Iris pigment epithelial cell (primary cell): ENCODE results near the gene CLDN3.
A peak's percentile ranks its signal among the peaks of the same experiment; 100 is the strongest.
"Not testable (repeated sequence)": the region's sequence is repeated elsewhere in the genome, so short reads cannot be mapped to it uniquely, and the experiment has no call there.

ENCODE experiments used
- DNase-seq: peaks from one replicate; pipeline ENCODE4 v3.0.0-alpha.2; 2011; ENCODE audit warnings: low read depth

Gene CLDN3, protein sequence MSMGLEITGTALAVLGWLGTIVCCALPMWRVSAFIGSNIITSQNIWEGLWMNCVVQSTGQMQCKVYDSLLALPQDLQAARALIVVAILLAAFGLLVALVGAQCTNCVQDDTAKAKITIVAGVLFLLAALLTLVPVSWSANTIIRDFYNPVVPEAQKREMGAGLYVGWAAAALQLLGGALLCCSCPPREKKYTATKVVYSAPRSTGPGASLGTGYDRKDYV

DNA sequence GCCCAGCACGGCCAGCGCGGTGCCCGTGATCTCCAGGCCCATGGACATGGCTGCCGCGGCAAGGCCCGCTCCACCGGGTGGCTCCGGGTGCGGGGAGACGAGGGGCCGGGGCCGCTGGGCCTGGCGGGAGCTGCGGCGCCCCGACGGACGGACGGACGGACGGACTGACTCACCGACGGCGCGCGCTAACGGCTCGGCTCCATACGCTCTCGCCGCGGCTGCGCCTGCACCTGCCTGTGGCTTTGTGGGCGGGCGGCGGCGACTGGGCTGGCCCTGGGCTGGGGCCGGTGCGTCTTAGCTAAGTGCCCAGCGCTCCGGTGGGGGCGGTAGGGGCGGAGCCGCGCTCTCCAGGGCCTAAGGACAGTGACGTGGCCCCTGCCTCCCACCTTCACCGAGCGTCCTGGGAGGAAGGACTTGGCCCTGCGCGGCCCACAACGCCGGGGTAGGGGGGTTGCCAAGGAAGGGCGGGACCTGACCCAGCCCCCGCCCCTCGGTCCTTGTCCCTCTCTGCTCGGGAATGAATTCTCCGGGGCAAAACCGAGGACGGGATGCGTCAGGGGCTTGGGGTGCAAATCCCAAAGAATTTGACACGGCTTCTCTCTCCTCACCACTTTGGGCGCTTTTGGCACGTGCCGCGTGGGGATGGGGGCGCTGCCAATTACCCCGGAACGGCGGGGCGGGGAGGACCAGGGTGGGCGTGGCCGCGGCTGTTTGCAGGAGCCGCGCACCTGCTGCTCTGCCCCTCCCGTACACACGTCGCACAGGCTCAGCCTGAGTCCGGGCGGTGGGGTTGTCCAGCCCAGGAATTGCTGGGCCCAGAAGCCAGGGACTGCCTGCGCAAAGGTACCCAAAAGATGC lies at the start of gene CLDN3:
CLDN3 (minus strand) TSS at position 269 of the 858 bp plus-strand sequence; CDS start at position 48, 221 bp downstream.
- DNase-seq, result peak; percentile 18

DNA sequence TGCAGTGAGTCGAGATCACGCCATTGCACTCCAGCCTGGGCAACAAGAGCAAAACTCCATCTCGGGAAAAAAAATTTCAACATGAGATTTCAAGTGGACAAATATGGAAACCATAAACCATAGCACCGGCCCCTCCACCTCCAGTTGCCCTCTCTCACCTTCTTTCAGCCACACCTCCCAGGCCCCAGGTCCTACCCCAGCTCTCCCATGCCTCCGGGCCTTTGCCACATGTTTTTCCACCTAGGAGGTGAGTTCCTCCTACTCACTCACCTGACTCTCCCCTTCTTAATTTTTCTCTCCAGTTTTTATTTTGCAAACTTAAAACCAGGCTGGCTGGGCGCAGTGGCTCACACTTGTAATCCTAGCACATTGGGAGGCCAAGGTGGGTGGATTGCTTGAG lies 47.1 kb upstream of the CLDN3 start:
- no peak for DNase-seq

DNA sequence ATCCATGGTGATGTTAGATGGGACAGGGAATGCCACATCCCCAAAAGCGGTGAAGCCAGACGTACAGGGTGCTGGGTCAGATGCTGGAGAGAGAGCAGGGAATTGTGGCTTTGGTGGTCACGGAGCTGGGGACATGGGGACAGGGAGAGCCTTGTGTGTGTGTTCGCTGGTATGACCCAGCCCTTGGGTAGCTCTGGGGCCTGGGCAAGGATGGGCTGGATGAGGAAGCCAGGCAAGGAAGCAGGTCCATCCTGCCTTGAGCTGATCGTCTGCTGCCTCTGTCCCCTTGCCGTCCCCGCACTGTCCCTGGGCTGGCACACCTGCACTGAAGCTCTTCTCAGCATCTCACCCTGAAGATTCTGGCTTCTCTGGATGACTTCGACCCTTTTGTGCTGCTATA lies 45.4 kb upstream of the CLDN3 start:
- DNase-seq, result no peak

DNA sequence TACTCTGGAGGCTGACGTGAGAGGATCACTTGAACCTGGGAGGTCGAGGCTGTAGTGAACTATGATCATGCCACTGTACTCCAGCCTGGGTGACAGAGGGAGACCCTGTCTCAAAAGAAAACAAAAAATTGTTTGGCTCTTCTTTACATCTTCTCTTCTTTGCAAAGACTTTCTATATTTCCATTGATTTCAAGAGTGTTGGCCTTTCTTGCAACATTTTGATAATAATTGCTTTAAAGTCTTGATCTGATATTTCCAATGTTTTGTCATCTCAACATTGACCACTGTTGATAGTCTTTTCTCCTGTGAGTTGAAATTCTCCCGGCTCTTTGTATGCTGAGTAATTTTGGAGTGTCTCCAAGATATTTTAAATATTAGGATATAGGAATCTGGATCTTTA lies 42.9 kb upstream of the CLDN3 start:
- DNase-seq, result no peak

DNA sequence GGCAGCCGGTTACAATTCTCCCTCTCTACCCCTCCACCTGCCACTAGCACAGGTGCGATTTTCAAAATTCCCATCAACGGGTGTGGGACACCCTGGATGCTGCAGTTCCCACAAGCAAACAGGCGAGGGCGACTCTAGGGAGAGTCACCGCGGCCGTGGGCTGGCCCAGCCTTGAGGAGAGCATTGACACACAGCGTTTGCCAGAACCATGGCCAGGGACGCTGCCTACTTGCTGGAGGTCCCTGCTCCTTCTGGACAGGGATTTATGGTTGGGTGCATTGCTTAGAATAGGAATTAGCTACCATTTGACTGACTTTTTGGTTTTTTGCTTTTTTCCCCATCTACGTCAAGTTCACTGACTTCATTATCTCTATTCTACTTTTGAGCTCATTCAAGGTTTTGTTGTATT lies 41.7 kb upstream of the CLDN3 start:
- peak; percentile 54 for DNase-seq

DNA sequence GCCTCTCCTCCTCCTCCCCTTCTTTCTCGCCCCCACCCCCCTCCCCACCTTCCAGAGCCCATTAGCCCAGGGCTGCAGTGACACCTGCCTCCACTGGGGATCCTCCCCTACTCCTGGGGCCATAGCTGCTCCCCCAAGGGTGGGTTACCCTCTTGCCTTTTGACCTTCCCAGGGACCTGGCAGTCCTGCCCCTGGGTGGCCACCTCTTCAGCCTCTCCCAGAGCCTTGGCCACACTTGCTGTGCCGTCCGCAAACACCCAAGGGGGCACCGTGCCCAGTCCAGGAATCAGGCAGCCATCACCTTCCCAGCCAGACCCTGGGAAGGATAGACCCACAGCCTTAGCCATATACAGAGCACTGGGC lies 40.9 kb upstream of the CLDN3 start:
- no peak for DNase-seq

DNA sequence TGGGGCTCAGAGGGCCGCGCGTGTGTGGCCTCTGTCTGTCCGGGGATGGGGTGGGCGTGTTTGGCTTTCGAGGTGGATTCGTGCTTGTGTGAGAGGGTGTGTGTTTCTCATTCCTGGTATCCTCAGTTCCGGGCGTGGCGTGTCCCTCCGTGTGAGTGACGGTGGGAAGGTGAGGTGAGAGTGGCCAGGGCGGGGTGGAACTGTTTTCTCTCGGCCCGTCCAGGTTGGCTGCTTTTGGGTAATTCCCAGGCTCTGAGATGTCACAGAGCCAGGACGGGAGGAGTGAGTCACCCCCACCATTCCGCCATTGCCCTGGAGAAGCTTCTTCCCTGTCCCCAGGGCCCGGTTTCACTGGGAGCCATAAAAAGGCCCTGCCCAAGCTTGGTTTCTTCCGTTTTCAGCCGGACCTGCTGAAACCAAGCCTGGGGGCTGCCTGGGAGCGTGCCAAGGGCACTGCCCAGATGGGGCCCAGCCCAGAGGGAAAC lies 39.4 kb upstream of the CLDN3 start:
- DNase-seq, result no peak

DNA sequence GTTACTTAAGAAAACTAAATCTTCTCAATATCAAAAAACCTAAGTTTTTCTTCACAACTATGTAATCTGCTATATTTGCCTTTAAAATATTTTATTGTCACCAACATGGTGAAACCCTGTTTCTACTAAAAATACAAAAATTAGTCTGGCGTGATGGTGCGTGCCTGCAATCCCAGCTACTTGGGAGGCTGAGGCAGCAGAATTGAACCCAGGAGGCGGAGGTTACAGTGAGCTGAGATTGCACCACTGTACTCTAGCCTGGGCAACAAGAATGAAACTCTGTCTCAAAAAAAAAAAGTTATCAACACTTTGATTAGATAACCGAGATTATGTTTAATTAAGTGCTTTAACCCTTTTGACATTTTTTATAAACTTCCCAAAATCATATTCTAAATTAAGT lies 32.4 kb upstream of the CLDN3 start:
- no peak for DNase-seq

DNA sequence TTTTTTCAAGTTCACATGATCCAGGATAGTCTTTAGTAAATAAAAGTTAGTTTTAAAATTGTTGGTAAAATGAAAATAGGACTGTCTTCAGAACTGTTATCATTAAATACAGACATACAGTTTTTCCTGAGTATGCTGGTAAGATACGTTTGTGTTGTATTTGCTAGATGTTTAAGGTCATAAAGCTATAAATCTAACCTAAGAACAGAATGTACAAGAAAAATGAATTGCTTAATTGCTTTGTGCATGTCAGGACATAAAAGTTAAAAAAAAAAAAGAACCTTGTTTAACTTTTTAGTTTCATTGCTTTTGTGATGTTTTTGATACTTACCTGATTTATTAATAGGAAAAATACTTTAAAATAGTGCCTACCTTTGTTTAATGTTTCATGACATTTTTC lies 31.5 kb upstream of the CLDN3 start:
- no peak for DNase-seq

DNA sequence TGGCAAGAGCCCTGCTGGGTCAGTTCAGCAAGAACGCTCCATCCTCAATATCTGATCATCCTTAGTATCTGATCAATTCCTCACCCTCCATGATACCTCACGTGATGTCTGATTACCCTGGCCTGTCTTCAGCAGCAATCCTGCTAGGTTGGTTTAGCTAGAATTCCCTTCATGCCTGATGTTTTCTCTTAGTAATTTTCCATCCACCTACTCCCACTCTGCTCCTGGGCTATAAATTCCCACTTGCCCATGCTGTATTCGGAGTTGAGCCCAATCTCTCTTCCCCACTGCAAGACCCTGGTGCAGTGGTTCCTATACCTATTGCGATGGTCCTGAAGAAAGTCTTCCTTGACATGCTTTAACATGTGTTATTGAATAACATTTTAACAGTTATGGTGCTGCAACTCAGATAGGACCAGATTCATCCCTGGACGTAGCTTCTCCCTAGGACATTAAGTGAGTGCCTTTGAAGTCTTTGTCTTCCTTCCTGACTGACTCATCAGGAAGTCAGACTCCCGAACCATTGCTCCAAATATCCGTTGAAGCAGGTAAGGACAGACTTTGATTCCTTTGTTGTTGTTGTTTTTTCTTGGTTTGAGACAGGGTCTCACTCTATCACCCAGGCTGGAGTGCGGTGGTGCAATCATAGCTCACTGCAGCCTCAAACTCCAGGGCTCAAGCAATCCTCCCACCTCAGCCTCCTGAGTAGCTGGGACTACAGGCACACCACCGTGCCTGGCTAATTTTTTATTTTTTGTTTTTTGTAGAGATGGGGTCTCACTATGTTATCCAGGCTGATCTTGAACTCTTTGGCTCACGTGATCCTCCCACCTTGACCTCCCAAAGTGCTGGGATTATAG lies 29.4 kb upstream of the CLDN3 start:
- no peak for DNase-seq

DNA sequence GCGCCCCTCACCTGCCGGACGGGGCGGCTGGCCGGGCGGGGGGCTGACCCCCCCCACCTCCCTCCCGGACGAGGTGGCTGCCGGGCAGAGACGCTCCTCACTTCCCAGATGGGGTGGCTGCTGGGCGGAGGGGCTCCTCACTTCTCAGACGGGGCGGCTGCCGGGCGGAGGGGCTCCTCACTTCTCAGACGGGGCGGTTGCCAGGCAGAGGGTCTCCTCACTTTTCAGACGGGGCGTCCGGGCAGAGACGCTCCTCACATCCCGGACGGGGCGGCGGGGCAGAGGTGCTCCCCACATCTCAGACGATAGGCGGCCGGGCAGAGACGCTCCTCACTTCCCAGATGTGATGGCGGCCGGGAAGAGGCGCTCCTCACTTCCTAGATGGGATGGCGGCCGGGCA lies 27.1 kb upstream of the CLDN3 start:
- DNase-seq, result not testable (repeated sequence)

DNA sequence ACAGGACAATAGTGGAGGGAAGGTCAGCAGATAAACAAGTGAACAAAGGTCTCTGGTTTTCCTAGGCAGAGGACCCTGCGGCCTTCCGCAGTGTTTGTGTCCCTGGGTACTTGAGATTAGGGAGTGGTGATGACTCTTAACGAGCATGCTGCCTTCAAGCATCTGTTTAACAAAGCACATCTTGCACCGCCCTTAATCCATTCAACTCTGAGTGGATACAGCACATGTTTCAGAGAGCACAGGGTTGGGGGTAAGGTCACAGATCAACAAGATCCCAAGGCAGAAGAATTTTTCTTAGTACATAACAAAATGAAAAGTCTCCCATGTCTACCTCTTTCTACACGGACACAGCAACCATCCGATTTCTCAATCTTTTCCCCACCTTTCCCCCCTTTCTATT lies 26.6 kb upstream of the CLDN3 start:
- DNase-seq, result not testable (repeated sequence)

DNA sequence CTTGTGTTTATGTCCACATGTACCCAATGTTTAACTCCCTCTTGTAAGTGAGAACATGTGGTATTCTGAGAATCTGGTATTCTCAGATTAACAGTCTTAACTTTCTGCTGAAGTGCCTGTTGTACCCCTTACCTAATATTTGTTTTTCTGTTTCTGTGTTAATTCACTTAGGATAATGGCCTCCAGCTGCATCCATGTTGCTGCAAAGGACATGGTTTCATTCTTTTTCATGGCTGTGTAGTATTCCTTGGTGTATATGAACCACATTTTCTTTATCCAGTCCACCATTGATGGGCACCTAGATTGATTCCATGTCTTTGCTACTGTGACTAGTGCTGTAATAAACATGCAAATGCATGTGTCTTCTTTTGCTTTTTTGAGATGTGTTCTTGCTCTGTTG lies 25.1 kb upstream of the CLDN3 start:
- not testable (repeated sequence) for DNase-seq

DNA sequence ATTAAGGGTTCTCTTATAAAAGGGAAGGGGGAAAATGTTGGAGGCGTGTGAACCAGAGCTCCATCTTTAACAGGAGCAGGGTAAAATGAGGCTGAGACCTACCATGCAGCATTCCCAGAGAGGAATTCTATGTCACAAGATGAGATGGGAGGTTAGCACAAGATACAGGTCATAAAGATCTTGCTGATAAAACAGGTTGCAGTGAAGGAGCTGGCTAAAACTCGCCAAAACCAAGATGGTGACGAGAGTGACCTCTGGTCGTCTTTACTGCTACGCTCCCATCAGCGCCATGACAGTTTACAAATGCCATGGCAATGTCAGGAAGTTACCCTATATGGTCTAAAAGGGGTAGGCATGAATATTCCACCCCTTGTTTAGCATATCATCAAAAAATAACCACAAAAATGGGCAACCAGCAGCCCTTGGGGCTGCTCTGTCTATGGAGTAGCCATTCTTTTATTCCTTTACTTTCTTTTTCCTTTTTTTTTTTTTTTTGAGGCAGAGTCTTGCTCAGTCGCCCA lies 21.2 kb upstream of the CLDN3 start:
- DNase-seq, result not testable (repeated sequence)

DNA sequence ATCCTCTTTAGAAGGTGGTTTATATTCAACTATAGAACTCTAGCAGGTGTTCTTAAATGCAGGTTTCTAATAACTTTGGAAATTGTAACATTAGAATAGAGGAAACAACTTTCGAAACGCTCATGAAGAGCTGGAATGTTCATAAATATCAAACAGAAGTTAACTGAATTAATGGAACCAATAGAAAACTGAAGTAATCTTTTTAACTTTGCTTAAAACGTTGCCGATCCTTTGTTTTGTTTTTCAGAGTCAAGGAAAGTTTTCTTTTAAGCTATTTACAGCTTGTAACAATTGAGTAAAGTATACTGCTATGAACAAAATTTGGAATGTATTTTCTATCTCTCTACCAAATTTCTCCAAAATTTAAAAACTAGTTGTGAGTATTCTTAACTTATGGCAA lies 19.0 kb upstream of the CLDN3 start:
- no peak for DNase-seq

DNA sequence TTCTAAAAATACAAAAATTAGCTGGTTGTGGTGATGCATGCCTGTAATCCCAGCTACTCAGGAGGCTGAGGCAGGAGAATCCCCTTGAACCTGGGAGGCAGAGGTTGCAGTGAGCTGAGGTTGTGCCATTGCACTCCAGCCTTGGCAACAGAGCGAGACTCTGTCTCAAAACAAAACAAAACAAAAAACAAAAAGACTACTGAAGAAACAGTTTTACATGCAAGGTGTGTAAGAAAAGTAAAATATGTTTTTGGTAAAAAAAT lies 17.6 kb upstream of the CLDN3 start:
- not testable (repeated sequence) for DNase-seq

DNA sequence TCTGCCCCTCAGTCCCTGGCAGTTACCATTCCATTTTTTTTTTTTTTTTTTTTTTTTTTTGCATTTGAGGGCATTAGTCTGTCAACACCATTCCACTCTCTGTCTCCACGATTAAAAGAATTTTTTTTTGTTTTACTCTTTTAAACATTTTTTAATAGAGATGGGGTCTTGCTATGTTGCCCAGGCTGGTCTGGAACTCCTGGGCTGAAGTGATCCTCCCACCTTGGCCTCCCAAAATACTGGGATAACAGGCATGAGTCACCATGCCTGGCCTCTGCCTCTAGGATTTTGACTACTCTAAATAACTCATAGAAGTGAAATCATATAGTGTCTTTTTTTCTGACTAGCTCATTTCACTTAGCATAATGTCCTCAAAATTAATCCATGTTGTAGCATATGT lies 16.5 kb upstream of the CLDN3 start:
- DNase-seq, result no peak

DNA sequence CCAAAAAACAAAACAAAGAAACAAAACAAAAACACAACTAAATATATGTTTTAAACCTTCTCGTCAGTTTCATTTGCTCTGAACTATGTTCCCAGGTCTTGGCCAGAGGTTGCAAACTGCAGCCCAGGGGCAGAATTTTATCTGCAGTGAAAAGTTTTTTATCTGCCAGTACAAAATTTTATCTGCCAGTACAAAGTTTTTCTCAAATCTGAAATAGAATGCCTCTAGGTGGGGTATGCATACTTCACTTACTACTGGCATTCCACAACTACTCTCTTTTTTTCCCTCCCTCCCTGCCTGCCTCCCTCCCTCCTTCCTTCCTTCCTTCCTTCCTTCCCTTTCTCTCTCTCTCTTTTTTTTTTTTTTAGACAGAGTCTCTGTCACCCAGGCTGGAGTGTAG lies 9.4 kb upstream of the CLDN3 start:
- no peak for DNase-seq

DNA sequence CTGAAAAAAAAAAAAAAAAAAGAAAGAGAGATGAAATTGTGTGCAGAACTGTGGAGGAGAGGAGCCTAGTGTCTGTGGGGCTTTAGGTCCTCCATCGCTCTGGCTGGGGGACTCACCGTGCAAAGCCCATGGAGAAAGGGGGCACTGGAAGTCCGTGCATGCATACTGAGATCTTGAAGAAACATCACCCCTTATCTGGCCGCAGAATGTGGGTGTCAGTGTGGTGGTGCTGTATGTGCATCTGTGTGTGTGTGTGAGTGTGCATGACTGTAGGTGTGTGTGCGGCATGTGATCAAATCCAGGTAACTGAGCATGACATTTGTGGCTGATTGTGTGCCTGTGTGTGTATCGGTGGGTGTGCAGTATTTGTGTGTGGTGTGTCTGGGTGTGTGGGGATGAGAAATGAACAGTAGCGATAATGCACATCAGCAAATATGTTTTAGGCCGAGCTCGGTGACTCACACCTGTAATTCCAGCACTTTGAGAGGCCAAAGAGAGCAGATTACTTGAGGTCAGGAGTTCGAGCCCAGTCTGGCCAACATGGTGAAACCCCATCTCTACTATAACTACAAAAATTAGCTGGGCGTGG lies 8.8 kb upstream of the CLDN3 start:
- no peak for DNase-seq

DNA sequence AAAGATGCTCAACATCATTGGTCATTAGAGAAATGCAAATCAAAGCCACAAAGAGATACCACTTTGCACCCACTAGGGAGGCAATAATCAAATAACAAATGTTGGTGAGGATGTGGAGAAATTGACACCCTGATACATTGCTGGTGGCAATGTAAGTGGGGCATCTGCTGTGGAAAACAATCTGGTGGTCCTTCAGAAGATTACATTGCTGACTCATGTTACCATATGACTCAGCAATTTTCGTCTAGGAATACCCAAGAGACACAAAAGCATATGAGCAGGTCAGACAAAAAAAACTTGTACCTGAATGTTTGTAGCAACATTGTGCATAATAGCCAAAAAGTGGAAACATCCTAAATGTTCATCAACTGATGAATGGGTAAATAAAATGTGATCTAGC lies 4.9 kb upstream of the CLDN3 start:
- DNase-seq, result peak; percentile 24

DNA sequence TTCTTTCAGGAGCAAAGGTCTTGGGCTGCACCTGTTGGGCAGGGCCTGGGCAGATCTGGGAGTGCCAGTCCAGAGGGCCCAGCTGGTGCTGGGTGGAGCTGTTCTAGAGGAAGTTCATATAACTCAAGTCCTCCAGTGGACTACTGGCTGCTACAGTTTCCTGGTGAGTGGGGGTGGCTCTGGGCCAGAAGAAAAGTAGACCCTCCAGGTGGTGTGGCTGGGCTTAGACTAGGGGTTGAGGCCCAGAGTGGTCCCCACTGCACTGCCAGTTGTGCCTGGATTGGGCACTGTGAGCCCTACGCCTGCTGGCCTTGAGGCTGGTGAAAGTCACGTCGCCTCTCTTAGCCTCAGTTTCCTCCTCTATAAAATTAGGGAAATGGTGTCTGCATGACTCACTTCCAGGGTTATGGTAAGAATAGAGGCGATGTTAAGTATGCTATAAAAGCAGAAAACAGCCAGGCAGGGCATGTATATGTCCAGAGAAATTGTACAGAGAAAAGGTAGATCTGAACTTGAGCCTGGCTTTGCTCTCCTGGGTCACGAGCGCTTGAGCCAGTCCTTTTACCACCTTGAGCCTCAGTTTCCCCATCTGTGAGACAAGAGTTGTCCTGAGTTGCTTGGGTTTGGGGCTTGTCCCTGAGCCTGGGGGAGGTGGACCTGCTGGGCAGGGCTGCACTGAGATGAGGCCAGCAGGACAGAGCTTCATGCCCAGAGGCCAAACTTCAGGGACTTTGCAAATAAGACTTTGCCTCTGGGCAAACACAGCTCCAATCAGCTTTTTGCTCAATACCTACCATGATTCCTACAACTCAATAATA lies 3.8 kb upstream of the CLDN3 start:
- DNase-seq, result no peak
